Measurements from ENCODE around the gene TMEM178B. TPM values are rescaled to one million over a fixed set of nuclear protein-coding genes. Genes with fewer than 3 reads are reported as not detected.

Gene TMEM178B
- total and polyA plus RNA-seq, 2 of the 13 experiments (the other 11 are each of a cell fraction or from before 2014, with no cell fraction given), result 0.01 to 0.02 TPM

GRCh38 chr7:141497391-141497790, 423.5 kb downstream of the TMEM178B start (continued):
- TF ChIP-seq PRDM10 (CRISPR knock-in tag; IDR thresholded peaks at IDR 0.05; ENCODE audit: low read depth), result no peak
- TF ChIP-seq GATA4 (IDR thresholded peaks at IDR 0.05; ENCODE audit: borderline replicate concordance, low read depth), result no peak
- no peak for TF ChIP-seq MBD4 (IDR thresholded peaks at IDR 0.05; ENCODE audit: borderline replicate concordance, low read length)
- TF ChIP-seq ZNF784 (CRISPR knock-in tag; IDR thresholded peaks at IDR 0.05; ENCODE audit: borderline replicate concordance), result no peak
- TF ChIP-seq HNF4A (CRISPR knock-in tag; IDR thresholded peaks at IDR 0.05), result no peak
- TF ChIP-seq ISX (CRISPR knock-in tag; conservative IDR thresholded peaks at IDR 0.05), result no peak
- TF ChIP-seq NONO (IDR thresholded peaks at IDR 0.05), result no peak
- TF ChIP-seq NONO (CRISPR knock-in tag; conservative IDR thresholded peaks at IDR 0.05), result no peak
- no peak for TF ChIP-seq HOXD1 (CRISPR knock-in tag; IDR thresholded peaks at IDR 0.05)
- no peak for TF ChIP-seq ZHX1 (CRISPR knock-in tag; IDR thresholded peaks at IDR 0.05; ENCODE audit: low read depth)

All from HepG2 (cell line).